GM12873 (cell line): ENCODE measurements around the gene TCF7L1.

Experiments used
- CTCF ChIP-seq: IDR thresholded peaks from 2 replicates; pipeline ENCODE4 v1.5.1; 2012; ENCODE audit warnings: low read depth, mild to moderate bottlenecking, moderate library complexity, low read length, control low read depth; ENCODE audit not compliant: insufficient read depth; ENCODE audit errors: missing control alignments

TCF7L1 gene

GRCh38 chr2:85257970-85258605 lies 124.9 kb downstream of the TCF7L1 start:
- TF ChIP-seq CTCF, result no peak

DNA sequence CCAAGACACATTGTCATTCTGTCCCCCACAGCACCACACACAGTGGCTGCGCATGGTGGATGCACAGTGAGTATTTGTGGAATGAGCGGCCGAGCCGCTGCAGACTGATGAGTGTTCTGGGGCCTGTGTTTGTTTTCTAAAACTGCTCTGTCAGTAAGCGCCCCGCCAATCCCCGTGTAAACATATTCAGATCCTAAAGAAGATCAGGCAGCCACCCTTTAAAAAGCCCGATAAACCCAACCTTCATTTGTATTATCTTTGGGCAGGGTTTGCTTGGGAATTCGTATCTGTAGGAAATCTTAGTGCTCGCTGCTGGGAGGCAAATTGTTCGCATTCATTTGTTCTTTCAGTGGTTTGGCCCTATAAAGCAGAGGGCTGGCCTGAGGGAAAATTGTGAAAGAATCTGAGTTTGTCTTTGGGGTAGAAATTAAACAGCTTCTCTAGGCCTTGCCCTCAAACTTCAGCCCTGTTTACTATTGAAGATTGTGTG lies 126.0 kb downstream of the TCF7L1 start:
- TF ChIP-seq CTCF, result no peak

- no peak for TF ChIP-seq CTCF
These were observed 126.7 kb downstream of the TCF7L1 start for GRCh38 chr2:85259879-85260278.

GRCh38 chr2:85263591-85263990 lies 130.4 kb downstream of the TCF7L1 start:
- TF ChIP-seq CTCF, result no peak

DNA sequence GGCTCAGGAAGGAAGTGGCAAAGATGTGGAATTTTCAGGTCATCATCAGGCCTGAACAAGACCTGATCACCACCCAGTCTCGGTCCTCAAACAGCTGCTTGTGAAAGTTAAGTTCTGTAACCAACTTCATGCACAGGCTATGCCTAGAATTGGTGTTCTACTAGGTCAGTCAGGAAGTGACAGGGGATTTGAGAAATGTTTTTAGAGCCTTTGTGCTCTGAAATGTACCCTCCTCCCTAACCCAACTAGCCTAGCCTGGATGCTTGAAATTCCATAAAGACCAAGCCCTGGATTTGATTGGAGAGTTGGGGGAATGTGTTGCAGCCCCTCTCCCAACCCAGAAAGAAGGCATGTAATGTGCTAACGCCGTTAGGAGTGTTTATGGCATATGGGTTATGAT lies 131.3 kb downstream of the TCF7L1 start:
- TF ChIP-seq CTCF, result no peak

GRCh38 chr2:85265304-85265703 lies 132.1 kb downstream of the TCF7L1 start:
- no peak for TF ChIP-seq CTCF

GRCh38 chr2:85266146-85267041 lies 133.2 kb downstream of the TCF7L1 start:
- TF ChIP-seq CTCF, result peak; percentile 89
